Measurements from ENCODE around the gene LBX1.
A peak's percentile ranks its signal among the peaks of the same experiment; 100 is the strongest.

The LBX1 gene

GRCh38 chr10:101250136-101250535 lies 20.9 kb upstream of the LBX1 start:
- no CpG with 5 or more reads among the region's 7 CpGs for WGBS (ENCODE audit: extremely low coverage, insufficient coverage, insufficient read length)
- Histone ChIP-seq H3K27me3 (ENCODE audit: insufficient read depth, low read length) (no peaks in the 10 kb centered on the region), H2AK5ac (ENCODE audit: low read length) (no peak overlapping the region), H3K23ac (ENCODE audit: low read length) (no peak overlapping the region), H2BK120ac (ENCODE audit: insufficient read depth, low read length, poor library complexity) (no peak overlapping the region), H4K8ac (ENCODE audit: low read depth, low read length) (no peak overlapping the region), H3K4me3 (ENCODE audit: low read depth, low read length) (no peak overlapping the region), H3K79me2 (ENCODE audit: control insufficient read depth, insufficient read depth, low read length, poor library complexity) (no peaks in the 10 kb centered on the region), H3K18ac (ENCODE audit: low read length) (no peak overlapping the region), H3K79me1 (ENCODE audit: low read length) (no peaks in the 10 kb centered on the region), H3K9ac (ENCODE audit: low read length) (no peak overlapping the region), H3K4ac (ENCODE audit: low read depth, low read length) (no peak overlapping the region), H3K9me3 (ENCODE audit: insufficient read depth, low read depth, low read length) (no peaks in the 10 kb centered on the region), H4K91ac (ENCODE audit: low read depth, low read length) (no peak overlapping the region), H3K14ac (ENCODE audit: low read length) (no peak overlapping the region), H3K36me3 (ENCODE audit: control insufficient read depth in 1 of 2, insufficient read depth in 2 of 2, low read length in 2 of 2) (no peaks in the 10 kb centered on the region), H3K27ac (ENCODE audit: low read depth, low read length) (no peak overlapping the region), H2AFZ (ENCODE audit: insufficient read depth, low read length, poor library complexity) (no peak overlapping the region), H2BK12ac (ENCODE audit: low read length) (no peak overlapping the region), H4K12ac (ENCODE audit: low read depth, low read length) (no peak overlapping the region), H3K4me1 (ENCODE audit: control insufficient read depth in 1 of 2, insufficient read depth in 2 of 2, low read length in 2 of 2) (peaks cover 0 to 2% of the 10 kb centered on the region in 2 experiments), H3K4me2 (ENCODE audit: low read length) (no peak overlapping the region), H2BK5ac (ENCODE audit: low read depth, low read length, poor library complexity) (no peak overlapping the region)
- DNase-seq: peak; percentile 49 to 70

GRCh38 chr10:101249171-101249581 lies 19.9 kb upstream of the LBX1 start:
- H3K9ac ChIP-seq (ENCODE audit: low read length): no peak overlapping the region
- no peak for DNase-seq
- no peak overlapping the region for H2BK5ac ChIP-seq (ENCODE audit: low read depth, low read length, poor library complexity)
- no peak overlapping the region for H3K27ac ChIP-seq (ENCODE audit: low read depth, low read length)
- H3K18ac ChIP-seq (ENCODE audit: low read length): no peak overlapping the region
- no peak overlapping the region for H4K91ac ChIP-seq (ENCODE audit: low read depth, low read length)
- no peaks in the 10 kb centered on the region for H3K27me3 ChIP-seq (ENCODE audit: insufficient read depth, low read length)
- H3K23ac ChIP-seq (ENCODE audit: low read length): no peak overlapping the region
- H2BK12ac ChIP-seq (ENCODE audit: low read length): no peak overlapping the region
- H3K36me3 ChIP-seq (ENCODE audit: control insufficient read depth in 1 of 2, insufficient read depth in 2 of 2, low read length in 2 of 2): no peaks in the 10 kb centered on the region
- H3K4me1 ChIP-seq (ENCODE audit: control insufficient read depth in 1 of 2, insufficient read depth in 2 of 2, low read length in 2 of 2): peaks cover 0 to 2% of the 10 kb centered on the region in 2 experiments
- H4K12ac ChIP-seq (ENCODE audit: low read depth, low read length): no peak overlapping the region
- no peak overlapping the region for H2AFZ ChIP-seq (ENCODE audit: insufficient read depth, low read length, poor library complexity)
- WGBS (ENCODE audit: extremely low coverage, insufficient coverage, insufficient read length): no CpG with 5 or more reads among the region's 15 CpGs
- no peak overlapping the region for H3K4me3 ChIP-seq (ENCODE audit: low read depth, low read length)
- no peak overlapping the region for H3K14ac ChIP-seq (ENCODE audit: low read length)
- no peak overlapping the region for H4K8ac ChIP-seq (ENCODE audit: low read depth, low read length)
- H3K79me2 ChIP-seq (ENCODE audit: control insufficient read depth, insufficient read depth, low read length, poor library complexity): no peaks in the 10 kb centered on the region
- no peak overlapping the region for H3K4me2 ChIP-seq (ENCODE audit: low read length)
- no peak overlapping the region for H3K4ac ChIP-seq (ENCODE audit: low read depth, low read length)
- no peak overlapping the region for H2AK5ac ChIP-seq (ENCODE audit: low read length)
- no peaks in the 10 kb centered on the region for H3K79me1 ChIP-seq (ENCODE audit: low read length)
- H3K9me3 ChIP-seq (ENCODE audit: insufficient read depth, low read depth, low read length): no peaks in the 10 kb centered on the region
- no peak overlapping the region for H2BK120ac ChIP-seq (ENCODE audit: insufficient read depth, low read length, poor library complexity)

- Histone ChIP-seq H2BK12ac (ENCODE audit: low read length) (no peak overlapping the region), H2BK5ac (ENCODE audit: low read depth, low read length, poor library complexity) (no peak overlapping the region), H3K79me1 (ENCODE audit: low read length) (no peaks in the 10 kb centered on the region), H3K9me3 (ENCODE audit: insufficient read depth, low read depth, low read length) (peaks cover 3% of the 10 kb centered on the region), H3K4me2 (ENCODE audit: low read length) (no peak overlapping the region), H4K12ac (ENCODE audit: low read depth, low read length) (no peak overlapping the region), H3K4me1 (ENCODE audit: control insufficient read depth in 1 of 2, insufficient read depth in 2 of 2, low read length in 2 of 2) (peaks cover 2 to 5% of the 10 kb centered on the region in 2 experiments), H3K36me3 (ENCODE audit: control insufficient read depth in 1 of 2, insufficient read depth in 2 of 2, low read length in 2 of 2) (no peaks in the 10 kb centered on the region), H3K14ac (ENCODE audit: low read length) (no peak overlapping the region), H3K23ac (ENCODE audit: low read length) (no peak overlapping the region), H3K79me2 (ENCODE audit: control insufficient read depth, insufficient read depth, low read length, poor library complexity) (no peaks in the 10 kb centered on the region), H4K8ac (ENCODE audit: low read depth, low read length) (no peak overlapping the region), H3K27ac (ENCODE audit: low read depth, low read length) (no peak overlapping the region), H3K18ac (ENCODE audit: low read length) (no peak overlapping the region), H2BK120ac (ENCODE audit: insufficient read depth, low read length, poor library complexity) (no peak overlapping the region), H3K4ac (ENCODE audit: low read depth, low read length) (no peak overlapping the region), H2AFZ (ENCODE audit: insufficient read depth, low read length, poor library complexity) (no peak overlapping the region), H3K9ac (ENCODE audit: low read length) (no peak overlapping the region), H4K91ac (ENCODE audit: low read depth, low read length) (no peak overlapping the region), H2AK5ac (ENCODE audit: low read length) (no peak overlapping the region), H3K27me3 (ENCODE audit: insufficient read depth, low read length) (no peaks in the 10 kb centered on the region), H3K4me3 (ENCODE audit: low read depth, low read length) (no peak overlapping the region)
- WGBS (ENCODE audit: extremely low coverage, insufficient coverage, insufficient read length): no CpG with 5 or more reads among the region's 2 CpGs
- DNase-seq: no peak
Observed at GRCh38 chr10:101246639-101247038, 17.4 kb upstream of the LBX1 start.

GRCh38 chr10:101244321-101245050 lies 15.2 kb upstream of the LBX1 start:
- Histone ChIP-seq H3K4me1 (ENCODE audit: control insufficient read depth in 1 of 2, insufficient read depth in 2 of 2, low read length in 2 of 2) (peaks cover 2 to 5% of the 10 kb centered on the region in 2 experiments), H3K4me3 (ENCODE audit: low read depth, low read length) (no peak overlapping the region), H3K4ac (ENCODE audit: low read depth, low read length) (no peak overlapping the region), H3K9me3 (ENCODE audit: insufficient read depth, low read depth, low read length) (peaks cover 3% of the 10 kb centered on the region), H3K4me2 (ENCODE audit: low read length) (no peak overlapping the region), H2AFZ (ENCODE audit: insufficient read depth, low read length, poor library complexity) (no peak overlapping the region), H3K9ac (ENCODE audit: low read length) (no peak overlapping the region), H3K79me1 (ENCODE audit: low read length) (no peaks in the 10 kb centered on the region), H3K79me2 (ENCODE audit: control insufficient read depth, insufficient read depth, low read length, poor library complexity) (no peaks in the 10 kb centered on the region), H2BK5ac (ENCODE audit: low read depth, low read length, poor library complexity) (no peak overlapping the region), H3K18ac (ENCODE audit: low read length) (no peak overlapping the region), H4K91ac (ENCODE audit: low read depth, low read length) (no peak overlapping the region), H3K27me3 (ENCODE audit: insufficient read depth, low read length) (no peaks in the 10 kb centered on the region), H3K27ac (ENCODE audit: low read depth, low read length) (no peak overlapping the region), H2BK12ac (ENCODE audit: low read length) (no peak overlapping the region), H3K23ac (ENCODE audit: low read length) (no peak overlapping the region), H2BK120ac (ENCODE audit: insufficient read depth, low read length, poor library complexity) (no peak overlapping the region), H4K12ac (ENCODE audit: low read depth, low read length) (no peak overlapping the region), H4K8ac (ENCODE audit: low read depth, low read length) (no peak overlapping the region), H2AK5ac (ENCODE audit: low read length) (no peak overlapping the region), H3K36me3 (ENCODE audit: control insufficient read depth in 1 of 2, insufficient read depth in 2 of 2, low read length in 2 of 2) (no peaks in the 10 kb centered on the region), H3K14ac (ENCODE audit: low read length) (no peak overlapping the region)
- no peak for DNase-seq
- WGBS (ENCODE audit: extremely low coverage, insufficient coverage, insufficient read length): no CpG with 5 or more reads among the region's 9 CpGs

Data from trophoblast cell (in vitro differentiated cells and primary cell).